DOHH2 (cell line): ENCODE measurements around the gene EPB41L1.

Source experiments
- H3F3A ChIP-seq: fragments of 200-600 bp; sonication (generic), shearing (Covaris generic); 2 replicates; pipeline ENCODE4 v1.6.0; 2016; ENCODE audit warnings: antibody characterized with exemption, mild to moderate bottlenecking; ENCODE audit not compliant: control insufficient read depth, insufficient read depth
- H3K27ac ChIP-seq: fragments of 200-600 bp; sonication (generic); 2 replicates; pipeline ENCODE4 v1.5.1; 2014; ENCODE audit warnings: low read depth, mild to moderate bottlenecking, low read length, moderate library complexity
- H3K27me3 ChIP-seq: fragments of 200-600 bp; sonication (generic); 2 replicates; pipeline ENCODE4 v1.6.1; 2014; ENCODE audit warnings: mild to moderate bottlenecking, low read length, mixed read lengths; ENCODE audit not compliant: control insufficient read depth
- H3K36me3 ChIP-seq: fragments of 200-600 bp; sonication (generic); 2 replicates; pipeline ENCODE4 v1.6.1; 2014; ENCODE audit warnings: mild to moderate bottlenecking, low read length, moderate library complexity, mixed read lengths; ENCODE audit not compliant: control insufficient read depth
- H3K4me1 ChIP-seq: fragments of 200-600 bp; sonication (generic); 2 replicates; pipeline ENCODE4 v1.6.1; 2014; ENCODE audit warnings: mild to moderate bottlenecking, low read length, mixed read lengths; ENCODE audit not compliant: control insufficient read depth
- H3K4me2 ChIP-seq: fragments of 200-600 bp; sonication (generic); 2 replicates; pipeline ENCODE4 v1.6.0; 2014; ENCODE audit warnings: mild to moderate bottlenecking, low read length, moderate library complexity
- H3K4me3 ChIP-seq: fragments of 200-600 bp; sonication (generic); 2 replicates; pipeline ENCODE4 v1.5.1; 2014; ENCODE audit warnings: mild to moderate bottlenecking, low read length, mixed read lengths
- H3K79me2 ChIP-seq: fragments of 200-600 bp; sonication (generic); 2 replicates; pipeline ENCODE4 v1.6.1; 2014; ENCODE audit warnings: mild to moderate bottlenecking, low read length, mixed read lengths; ENCODE audit not compliant: control insufficient read depth
- H3K9me2 ChIP-seq: fragments of 200-600 bp; sonication (generic); replicated peaks from 2 replicates; pipeline ENCODE4 v1.6.1; 2014; ENCODE audit warnings: mild to moderate bottlenecking, low read length, mixed read lengths; ENCODE audit not compliant: control insufficient read depth
- H3K9me3 ChIP-seq: fragments of 200-600 bp; sonication (generic); 2 replicates; pipeline ENCODE4 v1.6.1; 2014; ENCODE audit warnings: antibody characterized with exemption, low read length, mixed read lengths; ENCODE audit not compliant: control insufficient read depth, insufficient read depth
- H4K20me1 ChIP-seq: fragments of 200-600 bp; sonication (generic); 2 replicates; pipeline ENCODE4 v1.6.0; 2014; ENCODE audit warnings: low read depth, mild to moderate bottlenecking, antibody characterized with exemption, low read length, moderate library complexity; ENCODE audit not compliant: control insufficient read depth, insufficient read depth
- EZH2phosphoT487 ChIP-seq: fragments of 200-600 bp; sonication (generic); IDR thresholded peaks from 2 replicates; pipeline ENCODE4 v1.6.1; 2017; ENCODE audit warnings: borderline replicate concordance, mild to moderate bottlenecking, antibody characterized with exemption, low read length, moderate library complexity, mixed read lengths
- TF ChIP-seq, protein P1 (sequence below): fragments of 200-600 bp; sonication (generic); IDR thresholded peaks from one replicate; pipeline ENCODE4 v1.5.1; 2014; ENCODE audit warnings: antibody characterized with exemption, mild to moderate bottlenecking, low read depth, low read length; ENCODE audit not compliant: poor library complexity, severe bottlenecking

Gene EPB41L1

DNA sequence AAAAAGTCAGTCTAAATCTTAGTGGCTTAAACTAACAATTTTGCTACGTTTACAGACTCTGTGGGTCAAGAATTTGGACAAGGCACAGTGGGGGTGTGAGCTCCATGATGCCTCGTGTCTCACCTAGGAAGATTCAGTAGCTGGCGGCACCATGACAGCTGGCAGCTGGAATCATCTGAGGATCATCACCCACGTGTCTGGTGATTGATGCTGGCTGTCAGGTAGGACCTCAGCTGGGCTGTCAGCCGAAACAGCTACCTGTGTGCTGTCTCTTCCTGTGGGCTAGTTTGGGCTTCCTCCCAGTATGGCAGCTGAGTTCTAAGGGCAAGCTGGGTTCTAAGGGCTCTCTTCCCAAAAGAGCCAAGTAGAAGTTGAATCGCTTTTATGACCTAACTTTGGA lies 125.2 kb downstream of the EPB41L1 start:
- Histone ChIP-seq H3K27ac (no peak overlapping the region), H3K36me3 (no peaks in the 10 kb centered on the region), H3K79me2 (no peaks in the 10 kb centered on the region), H3K9me3 (no peaks in the 10 kb centered on the region), H4K20me1 (no peaks in the 10 kb centered on the region; the same call in 1 of the 2 replicates), H3K4me3 (no peak overlapping the region), H3K4me1 (no peaks in the 10 kb centered on the region), H3K9me2 (no peaks in the 10 kb centered on the region), H3F3A (no peaks in the 10 kb centered on the region), H3K4me2 (no peak overlapping the region), H3K27me3 (no peaks in the 10 kb centered on the region)
- TF ChIP-seq EZH2phosphoT487, result no peak
- TF ChIP-seq, protein P1, sequence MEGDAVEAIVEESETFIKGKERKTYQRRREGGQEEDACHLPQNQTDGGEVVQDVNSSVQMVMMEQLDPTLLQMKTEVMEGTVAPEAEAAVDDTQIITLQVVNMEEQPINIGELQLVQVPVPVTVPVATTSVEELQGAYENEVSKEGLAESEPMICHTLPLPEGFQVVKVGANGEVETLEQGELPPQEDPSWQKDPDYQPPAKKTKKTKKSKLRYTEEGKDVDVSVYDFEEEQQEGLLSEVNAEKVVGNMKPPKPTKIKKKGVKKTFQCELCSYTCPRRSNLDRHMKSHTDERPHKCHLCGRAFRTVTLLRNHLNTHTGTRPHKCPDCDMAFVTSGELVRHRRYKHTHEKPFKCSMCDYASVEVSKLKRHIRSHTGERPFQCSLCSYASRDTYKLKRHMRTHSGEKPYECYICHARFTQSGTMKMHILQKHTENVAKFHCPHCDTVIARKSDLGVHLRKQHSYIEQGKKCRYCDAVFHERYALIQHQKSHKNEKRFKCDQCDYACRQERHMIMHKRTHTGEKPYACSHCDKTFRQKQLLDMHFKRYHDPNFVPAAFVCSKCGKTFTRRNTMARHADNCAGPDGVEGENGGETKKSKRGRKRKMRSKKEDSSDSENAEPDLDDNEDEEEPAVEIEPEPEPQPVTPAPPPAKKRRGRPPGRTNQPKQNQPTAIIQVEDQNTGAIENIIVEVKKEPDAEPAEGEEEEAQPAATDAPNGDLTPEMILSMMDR, result no peak

DNA sequence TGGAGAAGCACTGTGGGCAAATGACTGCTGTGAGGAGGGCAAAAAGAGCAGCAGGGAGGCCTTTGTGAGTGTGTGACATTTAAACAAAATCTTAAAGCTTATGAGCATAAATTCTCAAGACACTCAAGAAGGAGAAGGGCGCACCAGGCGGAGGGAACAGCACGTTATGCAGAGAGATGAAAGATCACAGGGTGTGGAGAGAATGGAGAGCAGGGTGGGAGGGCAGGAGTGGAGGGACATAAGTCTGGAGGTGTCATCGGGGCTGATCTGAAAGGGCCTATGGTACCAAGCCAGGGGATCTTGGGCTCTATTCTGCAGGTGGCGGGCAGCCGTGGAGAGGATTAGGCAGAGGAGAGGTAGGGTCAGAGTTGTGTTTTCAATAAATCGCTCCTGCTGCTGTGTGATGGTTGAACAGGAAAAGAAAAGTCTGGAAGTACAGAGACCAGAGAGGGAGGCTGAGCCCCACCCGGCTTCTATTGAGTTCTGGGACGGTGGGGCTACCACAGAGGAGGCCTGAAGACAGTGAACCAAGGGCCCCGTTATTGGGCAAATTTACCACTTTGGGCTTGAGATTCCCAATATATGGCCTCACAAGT lies 127.3 kb downstream of the EPB41L1 start:
- Histone ChIP-seq H3K9me2 (no peaks in the 10 kb centered on the region), H3F3A (no peaks in the 10 kb centered on the region), H3K4me3 (no peak overlapping the region), H3K27me3 (no peaks in the 10 kb centered on the region), H3K9me3 (no peaks in the 10 kb centered on the region), H3K79me2 (no peaks in the 10 kb centered on the region), H4K20me1 (no peaks in the 10 kb centered on the region; the same call in 1 of the 2 replicates), H3K4me1 (no peaks in the 10 kb centered on the region), H3K4me2 (no peak overlapping the region), H3K36me3 (no peaks in the 10 kb centered on the region), H3K27ac (no peak overlapping the region)
- TF ChIP-seq EZH2phosphoT487, result no peak
- TF ChIP-seq, protein P1, result no peak
